GM12801 (cell line): ENCODE measurements around the gene SUMO4.

Experiments
- CTCF ChIP-seq: IDR thresholded peaks from one replicate; pipeline ENCODE4 v1.5.1; 2011; ENCODE audit warnings: control low read depth; ENCODE audit not compliant: insufficient read length; ENCODE audit errors: extremely low read depth

SUMO4 gene

DNA sequence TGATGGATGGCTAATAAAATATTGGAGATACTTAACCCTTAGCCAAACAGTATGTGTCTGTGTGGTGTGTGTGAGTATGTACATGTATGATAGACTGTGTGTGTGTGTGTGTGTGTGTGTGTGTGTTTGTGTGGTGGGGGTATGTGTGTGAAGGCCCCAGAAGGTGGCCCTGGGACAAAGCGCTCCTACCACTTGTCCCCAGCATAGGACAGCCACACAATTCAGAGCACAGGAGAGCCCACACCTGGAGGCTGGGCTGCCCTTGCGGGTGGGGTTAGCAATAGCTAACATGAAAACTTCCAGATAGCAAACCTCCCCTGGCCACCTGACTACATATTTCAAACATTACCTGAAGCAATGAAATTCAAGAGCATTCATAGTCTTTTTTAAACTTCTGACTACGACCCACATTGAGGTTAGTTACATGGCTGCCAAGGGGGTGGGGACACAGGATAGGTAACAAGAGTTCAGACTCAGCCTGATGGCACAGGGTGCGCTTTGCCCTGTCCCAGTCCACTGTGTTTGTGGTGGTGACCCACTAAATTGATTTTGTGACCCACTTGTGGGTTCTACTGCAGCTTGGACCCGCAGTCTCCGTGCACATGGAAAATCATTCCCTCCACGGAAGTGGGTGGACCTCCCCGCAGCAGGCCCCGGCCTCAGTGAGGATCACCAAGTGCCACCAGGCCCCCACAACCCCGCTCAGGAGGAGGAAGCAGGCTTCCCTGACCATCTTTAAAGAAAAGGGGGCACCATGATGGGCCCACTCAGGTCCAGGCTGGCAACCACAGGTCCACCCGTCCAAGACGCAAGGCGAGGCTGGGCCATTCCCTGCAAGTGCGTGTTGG is 50.0 kb downstream of the SUMO4 start:
- no peak for TF ChIP-seq CTCF
